ENCODE data around the gene WDFY2. TPM values are rescaled to one million over a fixed set of nuclear protein-coding genes. Genes with fewer than 3 reads are reported as not detected.

Gene WDFY2
- total and polyA plus RNA-seq, 2 of the 13 experiments (the other 11 are each of a cell fraction or from before 2014, with no cell fraction given) = 22.6 to 27.0 TPM

GRCh38 chr13:51583875-51584730 lies at the start of gene WDFY2 (continued):
- TF ChIP-seq SUZ12 (IDR thresholded peaks at IDR 0.05; ENCODE audit: low read depth, low read length) = peak; percentile 83
- TF ChIP-seq ZNF614 (CRISPR knock-in tag; IDR thresholded peaks at IDR 0.05; ENCODE audit: borderline replicate concordance) = 0 out of 2 replicates have a peak, but pooled peaks have one; percentile 54
- peak; percentile 50 for TF ChIP-seq CREB1 (IDR thresholded peaks at IDR 0.05)
- TF ChIP-seq CREB1 (CRISPR knock-in tag; IDR thresholded peaks at IDR 0.05) = peak; percentile 82
- no peak for TF ChIP-seq NFIB (CRISPR knock-in tag; IDR thresholded peaks at IDR 0.05; ENCODE audit: borderline replicate concordance)
- TF ChIP-seq ZNF761 (CRISPR knock-in tag; conservative IDR thresholded peaks at IDR 0.05) = no peak
- TF ChIP-seq ZFP36L1 (CRISPR knock-in tag; IDR thresholded peaks at IDR 0.05) = no peak
- no peak for TF ChIP-seq LBX2 (CRISPR knock-in tag; IDR thresholded peaks at IDR 0.05; ENCODE audit: borderline replicate concordance)
- TF ChIP-seq SP5 (CRISPR knock-in tag; IDR thresholded peaks at IDR 0.05; ENCODE audit: borderline replicate concordance, low read depth) = peak; percentile 84
- TF ChIP-seq RFX3 (CRISPR knock-in tag; IDR thresholded peaks at IDR 0.05) = no peak
- TF ChIP-seq, protein P1, sequence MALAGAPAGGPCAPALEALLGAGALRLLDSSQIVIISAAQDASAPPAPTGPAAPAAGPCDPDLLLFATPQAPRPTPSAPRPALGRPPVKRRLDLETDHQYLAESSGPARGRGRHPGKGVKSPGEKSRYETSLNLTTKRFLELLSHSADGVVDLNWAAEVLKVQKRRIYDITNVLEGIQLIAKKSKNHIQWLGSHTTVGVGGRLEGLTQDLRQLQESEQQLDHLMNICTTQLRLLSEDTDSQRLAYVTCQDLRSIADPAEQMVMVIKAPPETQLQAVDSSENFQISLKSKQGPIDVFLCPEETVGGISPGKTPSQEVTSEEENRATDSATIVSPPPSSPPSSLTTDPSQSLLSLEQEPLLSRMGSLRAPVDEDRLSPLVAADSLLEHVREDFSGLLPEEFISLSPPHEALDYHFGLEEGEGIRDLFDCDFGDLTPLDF (CRISPR knock-in tag; IDR thresholded peaks at IDR 0.05) = peak; percentile 71; the same call in 1 of the 2 replicates
- TF ChIP-seq PRDM4 (CRISPR knock-in tag; IDR thresholded peaks at IDR 0.05; ENCODE audit: borderline replicate concordance) = no peak
- peak; percentile 90; the same call in 1 of the 2 replicates for TF ChIP-seq ZNF235 (CRISPR knock-in tag; IDR thresholded peaks at IDR 0.05; ENCODE audit: borderline replicate concordance)
- TF ChIP-seq KLF12 (CRISPR knock-in tag; IDR thresholded peaks at IDR 0.05; ENCODE audit: borderline replicate concordance) = peak; percentile 99
- no peak; the same call in 1 of the 2 replicates for TF ChIP-seq KLF11 (CRISPR knock-in tag; IDR thresholded peaks at IDR 0.05)
- TF ChIP-seq TBX2 (CRISPR knock-in tag; IDR thresholded peaks at IDR 0.05; ENCODE audit: borderline replicate concordance) = peak; percentile 44; the same call in 1 of the 2 replicates
- TF ChIP-seq, protein P2, sequence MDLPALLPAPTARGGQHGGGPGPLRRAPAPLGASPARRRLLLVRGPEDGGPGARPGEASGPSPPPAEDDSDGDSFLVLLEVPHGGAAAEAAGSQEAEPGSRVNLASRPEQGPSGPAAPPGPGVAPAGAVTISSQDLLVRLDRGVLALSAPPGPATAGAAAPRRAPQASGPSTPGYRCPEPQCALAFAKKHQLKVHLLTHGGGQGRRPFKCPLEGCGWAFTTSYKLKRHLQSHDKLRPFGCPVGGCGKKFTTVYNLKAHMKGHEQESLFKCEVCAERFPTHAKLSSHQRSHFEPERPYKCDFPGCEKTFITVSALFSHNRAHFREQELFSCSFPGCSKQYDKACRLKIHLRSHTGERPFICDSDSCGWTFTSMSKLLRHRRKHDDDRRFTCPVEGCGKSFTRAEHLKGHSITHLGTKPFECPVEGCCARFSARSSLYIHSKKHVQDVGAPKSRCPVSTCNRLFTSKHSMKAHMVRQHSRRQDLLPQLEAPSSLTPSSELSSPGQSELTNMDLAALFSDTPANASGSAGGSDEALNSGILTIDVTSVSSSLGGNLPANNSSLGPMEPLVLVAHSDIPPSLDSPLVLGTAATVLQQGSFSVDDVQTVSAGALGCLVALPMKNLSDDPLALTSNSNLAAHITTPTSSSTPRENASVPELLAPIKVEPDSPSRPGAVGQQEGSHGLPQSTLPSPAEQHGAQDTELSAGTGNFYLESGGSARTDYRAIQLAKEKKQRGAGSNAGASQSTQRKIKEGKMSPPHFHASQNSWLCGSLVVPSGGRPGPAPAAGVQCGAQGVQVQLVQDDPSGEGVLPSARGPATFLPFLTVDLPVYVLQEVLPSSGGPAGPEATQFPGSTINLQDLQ (CRISPR knock-in tag; IDR thresholded peaks at IDR 0.05) = no peak
- no peak for TF ChIP-seq ZNF605 (CRISPR knock-in tag; IDR thresholded peaks at IDR 0.05)
- no peak for TF ChIP-seq ZNF484 (CRISPR knock-in tag; IDR thresholded peaks at IDR 0.05; ENCODE audit: borderline replicate concordance, low read depth)
- TF ChIP-seq WIZ (CRISPR knock-in tag; IDR thresholded peaks at IDR 0.05) = no peak
- TF ChIP-seq KDM5A (IDR thresholded peaks at IDR 0.05; ENCODE audit: borderline replicate concordance, low read length) = no peak; the same call in 1 of the 2 replicates

Measured in HepG2 (cell line).